K562 (cell line): Measurements from ENCODE around the gene ARMC7. TPM values are rescaled to one million over a fixed set of nuclear protein-coding genes. Genes with fewer than 3 reads are reported as not detected.

Experiments
- CBX3 ChIP-seq, 2 experiments: IDR thresholded peaks; 1 replicate in 1 of 2; 2 replicates in 1 of 2; pipeline ENCODE4 v1.6.1; 2012; ENCODE audit warnings: inconsistent platforms in 2 of 2, low read length in 2 of 2, borderline replicate concordance in 1 of 2, control low read depth in 1 of 2
- CHD2 ChIP-seq: IDR thresholded peaks from 2 replicates; pipeline ENCODE4 v1.6.1; 2011; ENCODE audit warnings: low read depth, low read length
- PRPF4 ChIP-seq: fragments of 200-400 bp; formaldehyde crosslinking; IDR thresholded peaks from one replicate; pipeline ENCODE4 v1.6.1; 2017; ENCODE audit warnings: low read length, low read depth, mild to moderate bottlenecking; ENCODE audit not compliant: insufficient read depth, poor library complexity, severe bottlenecking
- ZNF76 ChIP-seq: fragments of 250-450 bp; sonication (Bioruptor Pico); IDR thresholded peaks from 2 replicates; pipeline ENCODE4 v1.4.0; 2020; ENCODE audit warnings: mild to moderate bottlenecking, moderate library complexity, borderline replicate concordance
- polyA plus RNA-seq, 8 experiments: library from polyadenylated mRNA; depleted of rRNA in 4 of 8; stranded (reverse) in 5 of 8; unstranded in 3 of 8; fragments of >200 nt; fragmentation: Nextera tagmentation in 2 of 8; fragmentation: Illumina TruSeq in 1 of 8; extraction: Ambion mirVana in 2 of 8; extraction: Trizol in 1 of 8; gene quantifications; 2 replicates each; pipeline versions ENCODE4 v1.2.1 to v1.2.3, GENCODE V29; 2011 to 2014; ENCODE audit warnings: inconsistent platforms in 1 of 8, missing spikeins in 1 of 8
- total RNA-seq, 7 experiments: library from RNA; depleted of rRNA in 6 of 7; stranded (reverse); fragments of >200 nt in 6 of 7; fragmentation: Illumina TruSeq in 2 of 7; extraction: Trizol in 2 of 7; gene quantifications; 2 replicates each; pipeline versions ENCODE4 v1.2.1 to v1.2.3, GENCODE V29; 2011 to 2021; ENCODE audit warnings: low replicate concordance in 1 of 7
- TF ChIP-seq, protein P1 (sequence below): fragments of 450-650 bp; formaldehyde crosslinking; IDR thresholded peaks from 2 replicates; pipeline ENCODE4 v1.4.0; 2020; ENCODE audit warnings: mild to moderate bottlenecking, moderate library complexity
- TF ChIP-seq, protein P2 (sequence below): fragments of 450-650 bp; IDR thresholded peaks from 2 replicates; pipeline ENCODE4 v1.6.1; 2017; ENCODE audit warnings: antibody characterized with exemption
- TF ChIP-seq, protein P3 (sequence below), 2 experiments: IDR thresholded peaks; 2 replicates each; pipeline ENCODE4 v1.6.1; 2011; ENCODE audit warnings: borderline replicate concordance in 1 of 2, control low read depth in 1 of 2, low read depth in 1 of 2, low read length in 1 of 2, mild to moderate bottlenecking in 1 of 2, mixed read lengths in 1 of 2, moderate library complexity in 1 of 2; ENCODE audit not compliant: insufficient read depth in 1 of 2, insufficient read length in 1 of 2, poor library complexity in 1 of 2, severe bottlenecking in 1 of 2; ENCODE audit errors: extremely low read depth in 1 of 2

Gene ARMC7
- total and polyA plus RNA-seq, 9 of the 15 experiments (the other 6 are each of a cell fraction or from before 2014, with no cell fraction given) = 1.4 to 15.2 (median 5.9) TPM

GRCh38 chr17:75160211-75160610 lies 50.4 kb downstream of the ARMC7 start (continued):
- TF ChIP-seq, protein P1, sequence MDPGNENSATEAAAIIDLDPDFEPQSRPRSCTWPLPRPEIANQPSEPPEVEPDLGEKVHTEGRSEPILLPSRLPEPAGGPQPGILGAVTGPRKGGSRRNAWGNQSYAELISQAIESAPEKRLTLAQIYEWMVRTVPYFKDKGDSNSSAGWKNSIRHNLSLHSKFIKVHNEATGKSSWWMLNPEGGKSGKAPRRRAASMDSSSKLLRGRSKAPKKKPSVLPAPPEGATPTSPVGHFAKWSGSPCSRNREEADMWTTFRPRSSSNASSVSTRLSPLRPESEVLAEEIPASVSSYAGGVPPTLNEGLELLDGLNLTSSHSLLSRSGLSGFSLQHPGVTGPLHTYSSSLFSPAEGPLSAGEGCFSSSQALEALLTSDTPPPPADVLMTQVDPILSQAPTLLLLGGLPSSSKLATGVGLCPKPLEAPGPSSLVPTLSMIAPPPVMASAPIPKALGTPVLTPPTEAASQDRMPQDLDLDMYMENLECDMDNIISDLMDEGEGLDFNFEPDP (CRISPR knock-in tag) = no peak
- TF ChIP-seq CHD2 = no peak
- TF ChIP-seq ZNF76 (CRISPR knock-in tag) = no peak
- TF ChIP-seq PRPF4 = no peak
- no peak for TF ChIP-seq CBX3 (IDR thresholded peaks at IDR 0.05; ENCODE audit: borderline replicate concordance in 1 of 2, low read length in 2 of 2)
- TF ChIP-seq, protein P2, sequence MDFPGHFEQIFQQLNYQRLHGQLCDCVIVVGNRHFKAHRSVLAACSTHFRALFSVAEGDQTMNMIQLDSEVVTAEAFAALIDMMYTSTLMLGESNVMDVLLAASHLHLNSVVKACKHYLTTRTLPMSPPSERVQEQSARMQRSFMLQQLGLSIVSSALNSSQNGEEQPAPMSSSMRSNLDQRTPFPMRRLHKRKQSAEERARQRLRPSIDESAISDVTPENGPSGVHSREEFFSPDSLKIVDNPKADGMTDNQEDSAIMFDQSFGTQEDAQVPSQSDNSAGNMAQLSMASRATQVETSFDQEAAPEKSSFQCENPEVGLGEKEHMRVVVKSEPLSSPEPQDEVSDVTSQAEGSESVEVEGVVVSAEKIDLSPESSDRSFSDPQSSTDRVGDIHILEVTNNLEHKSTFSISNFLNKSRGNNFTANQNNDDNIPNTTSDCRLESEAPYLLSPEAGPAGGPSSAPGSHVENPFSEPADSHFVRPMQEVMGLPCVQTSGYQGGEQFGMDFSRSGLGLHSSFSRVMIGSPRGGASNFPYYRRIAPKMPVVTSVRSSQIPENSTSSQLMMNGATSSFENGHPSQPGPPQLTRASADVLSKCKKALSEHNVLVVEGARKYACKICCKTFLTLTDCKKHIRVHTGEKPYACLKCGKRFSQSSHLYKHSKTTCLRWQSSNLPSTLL = no peak
- TF ChIP-seq, protein P3, sequence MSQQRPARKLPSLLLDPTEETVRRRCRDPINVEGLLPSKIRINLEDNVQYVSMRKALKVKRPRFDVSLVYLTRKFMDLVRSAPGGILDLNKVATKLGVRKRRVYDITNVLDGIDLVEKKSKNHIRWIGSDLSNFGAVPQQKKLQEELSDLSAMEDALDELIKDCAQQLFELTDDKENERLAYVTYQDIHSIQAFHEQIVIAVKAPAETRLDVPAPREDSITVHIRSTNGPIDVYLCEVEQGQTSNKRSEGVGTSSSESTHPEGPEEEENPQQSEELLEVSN (IDR thresholded peaks at IDR 0.05; ENCODE audit: borderline replicate concordance in 1 of 2, extremely low read depth in 1 of 2, insufficient read depth in 1 of 2, insufficient read length in 1 of 2, low read depth in 1 of 2, low read length in 1 of 2, poor library complexity in 1 of 2, severe bottlenecking in 1 of 2) = no peak
